Epithelial cell of esophagus (primary cell): ENCODE measurements around the gene VGF.

ENCODE experiments used
- DNase-seq: peaks from one replicate; pipeline ENCODE4 v3.0.0; 2010; ENCODE audit warnings: low read depth
- H3K4me3 ChIP-seq: 2 replicates; pipeline ENCODE4 v1.5.1; 2011; ENCODE audit warnings: mild to moderate bottlenecking, low read length, control low read depth
- CTCF ChIP-seq: IDR thresholded peaks from 2 replicates; pipeline ENCODE4 v1.5.1; 2011; ENCODE audit warnings: low read depth, mild to moderate bottlenecking, low read length, control low read depth, inconsistent platforms; ENCODE audit not compliant: insufficient read depth; ENCODE audit errors: missing control alignments

Gene VGF

GRCh38 chr7:101159696-101160674 lies 5.4 kb downstream of the VGF start:
- DNase-seq: peak; percentile 64
- no peak overlapping the region for H3K4me3 ChIP-seq
- no peak for TF ChIP-seq CTCF

GRCh38 chr7:101156866-101157589 lies 8.3 kb downstream of the VGF start:
- peak; percentile 74 for DNase-seq
- no peak for TF ChIP-seq CTCF
- H3K4me3 ChIP-seq: no peak overlapping the region

- no peak overlapping the region for H3K4me3 ChIP-seq
- no peak for TF ChIP-seq CTCF
- no peak for DNase-seq
Measured at GRCh38 chr7:101156277-101156676, 9.1 kb downstream of the VGF start.

GRCh38 chr7:101155303-101155702 lies 10.1 kb downstream of the VGF start:
- no peak for TF ChIP-seq CTCF
- peak overlapping the region; percentile 89 for H3K4me3 ChIP-seq
- no peak for DNase-seq

- no peak for TF ChIP-seq CTCF
- H3K4me3 ChIP-seq: peak overlapping the region; percentile 89
- DNase-seq: no peak
Measured at GRCh38 chr7:101154693-101155102, 10.7 kb downstream of the VGF start.

DNA sequence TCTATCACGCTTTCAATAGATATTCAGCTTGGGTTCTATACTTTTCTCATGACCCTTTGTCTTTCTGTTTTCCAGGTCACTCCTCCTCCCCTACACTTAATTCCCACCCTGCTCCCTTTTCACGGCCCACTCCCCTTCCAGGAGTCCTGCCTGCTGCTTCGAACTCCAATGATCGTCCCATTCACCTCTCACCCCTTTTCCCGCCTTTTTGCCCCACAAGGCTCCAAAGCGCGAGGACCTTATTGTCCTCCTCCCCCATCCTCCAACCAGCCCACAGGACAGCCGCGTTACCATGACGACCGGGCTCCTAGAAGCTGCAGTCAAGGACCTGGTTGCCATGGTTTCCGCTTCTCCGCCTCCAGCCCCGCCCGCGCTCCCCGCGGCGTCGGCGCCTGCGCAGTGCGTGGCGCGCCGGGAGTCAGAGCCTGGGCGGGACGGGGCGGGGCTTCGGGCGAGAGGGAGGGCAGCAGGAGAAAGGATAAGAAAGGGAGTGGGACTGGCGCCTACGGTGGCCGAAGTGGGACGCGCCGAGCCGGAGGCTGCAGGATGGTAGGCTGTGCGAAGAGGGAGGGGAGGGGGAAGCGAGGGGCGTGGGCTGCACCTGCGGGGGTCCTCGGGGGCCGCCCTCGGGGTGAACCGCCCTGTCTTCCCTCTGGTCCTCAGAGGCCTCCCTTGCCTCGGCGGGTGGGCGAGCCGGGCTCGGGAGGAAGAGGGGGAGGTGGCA lies 11.2 kb downstream of the VGF start, which contains the start of gene AP1S1:
Gene AP1S1, plus strand, starts transcription at position 508 of the 724 bp plus-strand sequence. Its CDS starts 39 bp downstream, at position 547.
- peak within 1 kb of the TSS; percentile 89 for H3K4me3 ChIP-seq
- no peak for TF ChIP-seq CTCF
- DNase-seq: peak; percentile 92
